ENCODE results near the gene BRD9.

- TF ChIP-seq CTCF (IDR thresholded peaks at IDR 0.05) (no peak), POLR2A (IDR thresholded peaks at IDR 0.05) (no peak)
These were observed 24.0 kb downstream of the BRD9 start for GRCh38 chr5:868428-869135.

All from ovary (tissue), 3 donors.